Immature natural killer cell (primary cell): ENCODE results near the gene CCDC92B. TPM values are rescaled to one million over a fixed set of nuclear protein-coding genes. Genes with fewer than 3 reads are reported as not detected.
"Not testable (repeated sequence)": the region's sequence is repeated elsewhere in the genome, so short reads cannot be mapped to it uniquely, and the experiment has no call there.

Experiments used
- DNase-seq, 3 donors: peaks; one replicate each; pipeline ENCODE4 v3.0.0; 2022; ENCODE audit warnings: mixed read lengths in 1 of 3
- H3K27ac Mint-ChIP-seq, 6 donors: one replicate each; pipeline ENCODE4 v1.8.0; 2020; ENCODE audit warnings: mixed read lengths in 6 of 6, mild to moderate bottlenecking in 5 of 6, inconsistent platforms in 4 of 6, moderate library complexity in 3 of 6
- H3K27me3 Mint-ChIP-seq, 3 donors: one replicate each; pipeline ENCODE4 v1.8.0; 2020 to 2021; ENCODE audit warnings: low read depth in 3 of 3, mild to moderate bottlenecking in 3 of 3, mixed read lengths in 3 of 3, moderate library complexity in 3 of 3, inconsistent platforms in 1 of 3
- H3K36me3 Mint-ChIP-seq, 3 donors: one replicate each; pipeline ENCODE4 v1.8.0; 2020; ENCODE audit warnings: mixed read lengths in 3 of 3, inconsistent platforms in 2 of 3, mild to moderate bottlenecking in 2 of 3
- H3K4me1 Mint-ChIP-seq, 2 donors: one replicate each; pipeline ENCODE4 v1.8.0; 2020; ENCODE audit warnings: inconsistent platforms in 2 of 2, mild to moderate bottlenecking in 2 of 2, mixed read lengths in 2 of 2, moderate library complexity in 1 of 2
- H3K4me3 Mint-ChIP-seq, 5 donors: one replicate each; pipeline ENCODE4 v1.8.0; 2020; ENCODE audit warnings: mild to moderate bottlenecking in 5 of 5, mixed read lengths in 5 of 5, inconsistent platforms in 3 of 5, moderate library complexity in 3 of 5
- H3K9me3 Mint-ChIP-seq, 6 donors: one replicate each; pipeline ENCODE4 v1.8.0; 2020; ENCODE audit warnings: mild to moderate bottlenecking in 6 of 6, mixed read lengths in 6 of 6, inconsistent platforms in 4 of 6, moderate library complexity in 3 of 6
- polyA plus RNA-seq, 3 donors: library from polyadenylated mRNA; unstranded; fragments of 300-500 nt; fragmentation: Illumina TruSeq; gene quantifications; one replicate each; pipeline ENCODE4 v1.2.3, GENCODE V29; 2021

CCDC92B gene
- polyA plus RNA-seq, 3 donors from 2014 or later: not detected

DNA sequence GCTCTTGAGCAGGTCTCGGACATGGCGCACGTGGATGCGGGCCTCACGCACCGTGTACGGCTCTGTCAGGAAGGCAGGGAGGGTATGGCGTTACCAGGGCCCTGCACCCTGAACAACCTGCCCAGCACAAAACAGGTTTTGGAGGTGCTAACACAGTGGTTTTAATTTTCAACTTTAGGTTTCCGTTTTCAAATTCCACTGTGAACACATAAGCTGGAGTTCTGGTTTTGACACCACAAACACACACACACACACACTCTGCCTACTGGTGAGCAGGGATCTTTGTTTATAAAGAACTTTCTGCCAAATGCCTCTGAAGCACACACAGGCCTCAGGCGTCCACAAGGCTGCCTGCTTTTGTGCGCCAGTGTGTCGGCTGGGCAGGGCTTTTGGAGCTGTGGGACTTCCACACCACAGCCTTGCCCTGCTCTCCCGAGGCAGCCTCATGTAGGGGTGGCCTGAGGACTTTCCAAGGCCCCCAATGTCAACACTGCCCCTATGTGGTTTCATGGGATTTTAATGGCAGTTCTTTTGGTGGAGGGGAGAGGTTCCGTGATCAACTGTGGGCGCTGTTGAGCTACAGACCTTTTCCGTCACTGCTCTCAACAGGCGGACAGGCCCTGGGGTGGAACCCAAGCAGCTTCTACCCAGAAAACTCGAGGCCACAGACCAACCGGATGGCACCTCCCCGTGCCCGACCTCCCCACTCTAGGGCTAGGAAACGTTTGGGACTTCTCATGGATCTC lies 47.3 kb downstream of the CCDC92B start:
- DNase-seq: no peak
- Mint-ChIP-seq H3K36me3 (peaks cover 0 to 7% (median 0%) of the 10 kb centered on the region in 3 donors), H3K27me3 (peaks cover 0 to 4% (median 2%) of the 10 kb centered on the region in 3 donors), H3K4me3 (peak overlapping the region in 3 of 5 donors; percentile 21 to 40 (median 30)), H3K4me1 (peaks cover 10 to 15% of the 10 kb centered on the region in 2 donors), H3K27ac (peak overlapping the region in 3 of 6 donors; percentile 28 to 60 (median 49)), H3K9me3 (no peaks in the 10 kb centered on the region)

DNA sequence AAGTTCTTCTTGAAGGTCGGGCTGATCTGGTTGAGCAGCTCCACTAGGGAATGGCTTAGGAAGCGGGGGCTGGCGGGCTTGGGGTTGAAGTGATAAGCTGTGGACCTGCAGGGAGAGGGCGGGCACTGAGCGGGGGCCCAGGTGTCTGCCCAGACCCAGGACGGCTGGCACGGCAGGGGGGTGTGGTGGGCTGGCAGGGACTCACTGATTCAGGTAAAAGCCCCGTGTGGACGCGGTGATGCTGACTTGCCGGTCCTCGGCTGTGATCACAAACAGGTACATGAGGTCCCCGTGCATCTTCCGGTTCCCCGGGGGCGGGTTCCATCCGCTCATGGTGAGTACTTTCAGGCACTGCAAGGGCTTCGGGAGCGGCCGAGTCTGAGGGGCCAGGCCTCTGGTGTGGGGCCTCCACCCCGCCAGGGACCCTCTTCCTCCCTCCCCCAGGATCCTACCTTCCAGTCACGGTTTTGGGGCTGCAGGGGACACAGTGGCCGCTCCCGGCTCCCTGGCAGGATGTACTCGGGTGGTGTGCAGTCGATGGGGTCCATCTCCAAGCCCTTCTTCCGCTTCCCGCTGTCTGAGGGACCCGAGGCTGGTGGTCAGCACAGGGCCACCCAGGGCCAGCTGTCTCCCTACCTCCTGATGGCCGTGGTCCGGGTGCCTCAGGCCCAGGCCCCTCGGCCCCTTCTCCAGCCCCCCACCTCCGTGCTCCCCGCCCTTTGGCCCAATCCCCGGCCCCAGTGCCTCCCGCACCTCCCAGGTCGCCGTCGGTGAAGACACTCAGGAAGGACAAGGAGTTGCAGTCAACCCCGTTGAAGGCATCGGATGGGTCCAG lies 48.1 kb downstream of the CCDC92B start:
- Mint-ChIP-seq H3K4me1 (peaks cover 10 to 15% of the 10 kb centered on the region in 2 donors), H3K27me3 (peaks cover 0 to 4% (median 2%) of the 10 kb centered on the region in 3 donors), H3K9me3 (no peaks in the 10 kb centered on the region), H3K4me3 (no peak overlapping the region), H3K27ac (peak overlapping the region in 1 of 6 donors; percentile 60), H3K36me3 (peaks cover 0 to 7% (median 0%) of the 10 kb centered on the region in 3 donors)
- DNase-seq: no peak

DNA sequence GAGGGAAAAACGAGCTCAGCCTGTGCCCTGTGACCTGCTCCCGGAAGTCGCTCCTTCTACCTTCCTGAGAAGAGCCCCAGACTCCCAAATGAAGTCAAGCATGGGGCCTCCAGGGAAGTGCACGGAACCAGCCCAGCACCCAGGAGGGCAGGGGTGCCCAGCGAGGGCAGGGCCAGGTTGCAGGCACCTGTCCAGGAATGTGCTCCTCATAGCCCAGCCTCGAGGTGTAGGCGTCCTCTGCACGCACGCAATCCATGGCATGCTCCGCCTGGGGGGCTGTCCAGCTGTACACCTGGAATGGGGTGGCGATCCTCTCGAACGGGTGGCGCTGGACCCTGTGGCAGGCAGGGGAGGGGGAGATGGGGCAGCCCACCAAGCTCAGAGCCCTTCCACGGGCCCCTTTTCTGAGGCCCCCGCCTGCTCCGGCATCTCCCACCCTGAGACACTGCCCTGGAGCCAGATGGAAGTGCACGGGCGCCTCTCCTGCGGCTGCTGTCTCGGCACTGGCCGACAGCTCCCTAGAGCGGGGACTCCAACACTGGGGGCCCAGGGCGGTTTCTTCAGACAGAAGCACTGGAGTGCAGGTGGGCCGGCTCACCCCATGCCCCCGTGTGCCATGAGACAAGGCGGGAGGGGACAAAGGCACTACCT lies 48.8 kb downstream of the CCDC92B start:
- Mint-ChIP-seq H3K4me3 (no peak overlapping the region), H3K9me3 (no peaks in the 10 kb centered on the region), H3K4me1 (peaks cover 10 to 13% of the 10 kb centered on the region in 2 donors), H3K36me3 (peaks cover 0 to 7% (median 0%) of the 10 kb centered on the region in 3 donors), H3K27ac (no peak overlapping the region), H3K27me3 (peaks cover 0 to 4% (median 2%) of the 10 kb centered on the region in 3 donors)
- DNase-seq: no peak

DNA sequence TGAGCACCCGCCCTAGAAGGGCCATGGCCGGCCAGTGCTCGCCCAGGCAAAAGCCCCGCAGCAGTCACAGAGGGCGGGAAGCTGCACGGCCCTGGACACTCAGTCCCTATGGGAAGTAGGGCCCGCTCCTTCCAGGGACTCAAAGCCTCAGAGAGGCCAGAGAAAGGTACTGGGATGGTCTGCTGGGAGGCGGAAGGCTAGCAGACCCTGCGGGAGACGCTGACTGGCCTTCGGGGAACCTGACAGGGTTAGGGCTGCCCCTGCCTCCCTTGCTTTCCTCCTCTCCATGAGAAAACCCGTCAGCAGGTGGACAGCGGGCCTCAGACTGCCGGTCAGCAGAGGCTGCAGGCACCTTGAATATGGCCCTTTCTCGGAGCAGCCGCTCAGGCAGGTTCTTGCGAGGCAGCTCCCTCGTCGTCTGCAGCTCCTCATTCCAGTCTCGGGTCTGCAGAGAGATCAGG lies 49.4 kb downstream of the CCDC92B start:
- Mint-ChIP-seq H3K27me3 (peaks cover 0 to 4% (median 2%) of the 10 kb centered on the region in 3 donors), H3K4me1 (peaks cover 8 to 10% of the 10 kb centered on the region in 2 donors), H3K9me3 (no peaks in the 10 kb centered on the region), H3K36me3 (peaks cover 0 to 7% (median 0%) of the 10 kb centered on the region in 3 donors), H3K27ac (no peak overlapping the region), H3K4me3 (no peak overlapping the region)
- no peak for DNase-seq

DNA sequence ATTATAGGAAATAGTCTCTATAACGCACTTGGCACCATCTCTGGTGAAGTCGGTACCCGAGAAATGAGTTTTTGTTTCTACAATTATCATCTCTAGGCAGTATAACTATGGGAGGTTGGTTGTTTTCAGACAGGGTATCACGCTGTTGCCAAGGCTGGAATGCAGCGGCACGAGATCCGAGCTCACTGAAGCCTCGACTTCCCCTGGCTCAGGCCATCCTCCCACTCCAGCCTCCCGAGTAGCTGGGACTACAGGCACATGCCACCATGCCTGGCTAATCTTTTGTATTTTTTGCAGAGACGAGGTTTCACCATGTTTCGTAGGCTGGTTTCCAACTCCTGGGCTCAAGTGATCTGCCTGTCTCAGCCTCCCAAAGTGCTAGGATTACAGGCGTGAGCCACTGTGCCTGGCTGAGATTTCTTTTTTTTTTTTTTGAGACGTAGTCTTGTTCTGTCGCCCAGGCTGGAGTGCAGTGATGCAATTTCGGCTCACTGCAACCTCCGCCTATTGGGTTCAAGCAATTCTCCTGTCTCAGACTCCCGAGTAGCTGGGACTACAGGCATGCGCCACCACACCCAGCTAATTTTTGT lies 50.1 kb downstream of the CCDC92B start:
- H3K36me3 Mint-ChIP-seq, H3K27me3 Mint-ChIP-seq, H3K27ac Mint-ChIP-seq, H3K4me3 Mint-ChIP-seq, DNase-seq, H3K9me3 Mint-ChIP-seq: not testable (repeated sequence)
- H3K4me1 Mint-ChIP-seq: peaks cover 8 to 11% of the 10 kb centered on the region in 2 donors

DNA sequence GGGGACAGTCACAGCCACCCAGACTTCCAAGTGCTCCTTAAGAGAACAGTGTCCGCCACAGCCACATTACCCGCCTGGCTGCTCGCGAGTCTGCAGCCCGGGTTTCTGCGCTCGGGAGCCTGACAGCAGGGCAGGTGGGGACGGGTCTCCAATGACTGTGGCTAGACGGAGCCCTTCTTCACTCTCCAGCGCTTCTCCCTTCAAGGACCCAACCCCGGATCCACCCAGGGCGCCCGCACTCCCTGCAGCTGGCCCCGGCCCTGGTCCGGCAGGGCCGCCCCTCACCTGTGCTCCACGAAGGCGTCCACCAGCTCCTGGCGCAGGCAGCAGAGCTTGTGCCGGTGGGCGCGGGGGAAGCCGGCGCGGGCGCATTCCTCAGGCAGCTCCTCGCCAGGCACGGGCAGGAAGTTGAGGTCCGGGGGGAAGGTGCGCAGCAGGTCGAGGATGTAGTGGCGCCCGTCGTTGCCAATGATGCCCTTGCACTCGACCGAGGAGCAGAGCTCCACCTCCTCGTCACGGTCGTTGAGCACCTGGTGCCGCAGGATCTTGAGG lies 51.8 kb downstream of the CCDC92B start:
- H3K27me3 Mint-ChIP-seq: peaks cover 0 to 2% (median 0%) of the 10 kb centered on the region in 3 donors
- peaks cover 14 to 19% of the 10 kb centered on the region in 2 donors for H3K4me1 Mint-ChIP-seq
- H3K27ac Mint-ChIP-seq: no peak overlapping the region
- no peak for DNase-seq
- peaks cover 0 to 6% (median 0%) of the 10 kb centered on the region in 3 donors for H3K36me3 Mint-ChIP-seq
- H3K4me3 Mint-ChIP-seq: no peak overlapping the region
- no peaks in the 10 kb centered on the region for H3K9me3 Mint-ChIP-seq

DNA sequence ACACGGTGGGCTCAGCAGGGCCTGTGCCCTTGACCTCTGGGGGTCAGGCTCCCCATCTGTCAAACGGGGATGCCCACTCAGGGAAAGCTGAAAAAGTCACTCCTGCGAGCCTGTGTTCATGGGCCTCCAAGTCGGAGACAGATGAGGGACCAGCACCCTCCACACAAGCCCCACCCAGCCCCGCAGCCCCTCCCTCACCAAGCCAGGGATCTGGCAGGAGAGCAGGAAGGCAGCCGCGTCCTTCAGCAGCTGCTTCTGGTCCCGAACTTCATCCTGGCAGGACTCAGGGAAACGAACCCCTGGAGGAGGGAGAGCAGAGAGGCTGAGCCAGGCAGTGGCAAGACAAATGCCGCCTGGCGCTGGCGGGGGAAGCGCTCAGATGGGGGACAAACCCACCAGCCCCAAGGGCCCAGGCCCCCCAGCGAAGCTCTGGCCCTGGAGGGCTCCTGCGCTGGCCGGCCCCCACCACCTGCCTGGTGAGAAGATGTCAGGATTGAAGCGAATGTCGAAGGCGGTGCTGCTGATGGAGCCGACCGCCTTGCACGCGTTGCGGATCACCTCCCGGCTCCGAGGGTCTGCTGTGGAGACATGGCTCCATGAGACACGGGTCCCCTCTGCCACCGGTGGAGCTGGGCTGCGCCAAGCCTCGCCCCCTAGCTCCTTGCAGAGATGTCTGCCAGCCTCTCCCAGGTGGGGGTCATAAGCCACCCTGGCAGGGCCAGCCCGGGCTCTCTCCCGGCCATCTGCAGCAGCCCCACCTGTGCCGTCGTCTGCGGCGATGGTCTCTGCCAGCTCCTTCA lies 53.3 kb downstream of the CCDC92B start:
- Mint-ChIP-seq H3K9me3 (no peaks in the 10 kb centered on the region), H3K36me3 (no peaks in the 10 kb centered on the region), H3K27me3 (no peaks in the 10 kb centered on the region), H3K27ac (no peak overlapping the region), H3K4me3 (no peak overlapping the region), H3K4me1 (peaks cover 6 to 10% of the 10 kb centered on the region in 2 donors)
- DNase-seq: no peak

DNA sequence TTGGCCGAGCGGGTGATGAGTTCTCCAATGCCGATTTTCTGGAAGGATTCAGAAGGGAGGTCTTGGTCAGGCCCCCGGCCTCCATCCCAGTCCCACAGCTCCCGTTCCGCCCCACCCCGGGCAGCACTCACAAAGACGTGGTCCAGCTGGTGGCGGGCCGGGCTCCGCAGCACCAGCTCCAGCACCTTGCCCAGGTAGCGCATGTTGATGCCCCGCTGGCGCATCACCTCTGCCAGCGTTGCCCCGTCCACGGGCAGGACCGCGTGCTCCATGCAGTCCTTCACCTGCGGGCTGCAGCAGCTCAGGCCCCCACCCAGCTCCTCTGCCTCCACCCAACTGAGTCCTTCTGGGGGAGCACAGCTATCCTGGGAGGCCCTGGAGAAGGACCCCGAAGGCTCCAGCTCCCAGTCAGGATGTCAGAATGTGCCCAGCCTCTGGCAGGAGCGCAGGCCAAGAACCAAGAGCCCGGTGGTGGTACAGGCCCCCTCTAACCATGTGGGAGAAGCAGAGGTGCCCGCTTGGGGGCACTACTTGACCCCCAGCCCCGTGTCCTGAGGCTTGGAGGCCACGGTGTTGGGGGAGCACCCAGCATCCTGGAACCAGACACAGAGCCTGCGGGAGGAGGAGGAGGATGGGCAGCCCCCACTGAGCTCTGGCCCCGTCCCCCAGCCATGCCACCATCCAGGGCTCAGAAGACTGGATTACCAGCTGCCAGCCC lies 54.0 kb downstream of the CCDC92B start:
- no peaks in the 10 kb centered on the region for H3K27me3 Mint-ChIP-seq
- H3K36me3 Mint-ChIP-seq: no peaks in the 10 kb centered on the region
- peaks cover 6 to 10% of the 10 kb centered on the region in 2 donors for H3K4me1 Mint-ChIP-seq
- H3K9me3 Mint-ChIP-seq: no peaks in the 10 kb centered on the region
- DNase-seq: no peak
- H3K4me3 Mint-ChIP-seq: no peak overlapping the region
- H3K27ac Mint-ChIP-seq: no peak overlapping the region

DNA sequence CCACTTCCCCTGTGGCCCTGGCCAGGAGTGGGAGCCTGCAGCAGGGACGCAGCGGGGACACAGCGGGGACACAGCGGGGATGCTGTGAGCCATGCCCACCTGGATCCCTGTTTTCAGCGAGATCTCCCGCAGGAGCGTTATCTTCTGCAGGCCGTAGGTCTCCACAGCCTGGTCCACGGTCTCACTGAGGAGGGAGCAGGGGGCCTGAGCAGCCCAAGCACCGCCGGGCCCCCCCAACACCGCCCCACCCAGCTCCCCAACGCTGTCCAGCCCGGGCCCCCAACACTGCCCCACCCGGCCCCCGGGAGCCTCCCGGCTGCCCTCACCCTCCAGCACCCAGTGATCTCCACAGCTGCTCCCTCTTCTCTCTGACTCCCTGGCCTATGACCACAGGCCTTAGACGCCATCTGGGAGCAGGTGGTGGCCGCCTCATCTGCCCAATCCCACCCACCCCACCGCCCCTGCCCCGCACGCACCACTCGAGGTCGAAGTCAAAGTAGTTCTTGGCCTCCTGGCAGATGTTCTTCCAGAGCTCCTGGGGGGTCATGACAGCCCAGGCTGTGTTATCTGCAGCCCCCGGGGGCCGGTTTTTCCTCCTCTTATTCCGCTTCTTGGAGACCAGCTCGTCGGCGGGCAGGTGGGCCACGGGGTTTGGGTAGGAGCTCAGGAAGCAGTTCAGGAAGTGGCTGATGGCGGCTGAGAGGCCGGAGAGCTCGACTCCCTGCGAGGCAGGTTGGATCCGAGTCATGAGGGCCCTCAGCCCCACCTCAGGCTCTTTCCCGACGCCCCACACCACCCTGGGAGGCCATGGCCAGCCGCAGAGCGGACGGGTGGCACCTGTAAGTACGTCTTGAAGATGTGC lies 54.8 kb downstream of the CCDC92B start:
- H3K27ac Mint-ChIP-seq: peak overlapping the region in 2 of 6 donors; percentile 30 to 65
- H3K9me3 Mint-ChIP-seq: no peaks in the 10 kb centered on the region
- H3K4me3 Mint-ChIP-seq: peak overlapping the region in 2 of 5 donors; percentile 27 to 54
- H3K4me1 Mint-ChIP-seq: peaks cover 6 to 10% of the 10 kb centered on the region in 2 donors
- DNase-seq: no peak
- peaks cover 0 to 2% (median 0%) of the 10 kb centered on the region in 3 donors for H3K27me3 Mint-ChIP-seq
- no peaks in the 10 kb centered on the region for H3K36me3 Mint-ChIP-seq

DNA sequence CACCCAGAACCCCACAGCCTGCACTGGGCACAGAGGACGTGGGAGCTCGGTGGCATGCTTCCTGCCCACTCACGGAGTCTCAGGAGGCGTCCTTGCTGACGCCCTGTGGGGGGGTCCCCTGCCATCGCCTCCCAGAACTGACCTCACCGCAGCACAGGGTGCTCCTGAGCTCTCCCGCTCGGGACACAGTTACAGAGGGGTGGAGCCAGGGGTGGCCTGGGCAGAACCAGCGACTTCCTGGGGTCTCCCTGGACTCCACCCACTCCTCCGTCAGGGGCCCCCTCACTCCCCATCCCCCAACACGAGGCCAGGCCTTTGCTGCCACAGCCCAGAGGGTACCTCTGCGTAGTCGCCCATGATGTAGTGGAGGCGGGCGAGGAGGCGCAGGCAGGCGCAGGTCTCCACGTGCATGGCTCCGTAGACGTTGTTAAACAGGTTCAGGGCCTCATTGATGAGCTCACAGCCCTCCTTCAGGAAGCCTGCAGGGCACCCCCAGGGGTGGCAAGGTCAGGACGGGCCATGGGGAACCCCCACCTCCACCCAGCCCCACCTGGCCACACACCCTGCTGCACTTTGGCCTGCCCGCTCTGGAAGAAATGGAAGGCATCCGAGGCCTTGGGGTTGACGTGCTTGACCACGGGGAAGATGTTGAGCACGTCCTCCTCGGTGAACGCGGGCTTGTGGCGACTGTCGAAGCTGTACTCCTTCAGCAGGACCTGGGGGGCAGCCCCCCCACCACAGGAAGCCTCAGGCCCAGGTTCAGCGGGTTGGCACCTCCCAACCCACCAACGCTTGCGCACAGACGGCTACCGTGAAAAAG lies 55.7 kb downstream of the CCDC92B start:
- Mint-ChIP-seq H3K4me3 (peak overlapping the region; percentile 4 to 73 (median 66)), H3K36me3 (no peaks in the 10 kb centered on the region), H3K27me3 (peaks cover 3 to 7% (median 5%) of the 10 kb centered on the region in 3 donors), H3K27ac (peak overlapping the region in 4 of 6 donors; percentile 24 to 65 (median 38)), H3K9me3 (no peaks in the 10 kb centered on the region), H3K4me1 (peaks cover 6 to 16% of the 10 kb centered on the region in 2 donors)
- DNase-seq: peak; percentile 64 to 73 (median 66)

DNA sequence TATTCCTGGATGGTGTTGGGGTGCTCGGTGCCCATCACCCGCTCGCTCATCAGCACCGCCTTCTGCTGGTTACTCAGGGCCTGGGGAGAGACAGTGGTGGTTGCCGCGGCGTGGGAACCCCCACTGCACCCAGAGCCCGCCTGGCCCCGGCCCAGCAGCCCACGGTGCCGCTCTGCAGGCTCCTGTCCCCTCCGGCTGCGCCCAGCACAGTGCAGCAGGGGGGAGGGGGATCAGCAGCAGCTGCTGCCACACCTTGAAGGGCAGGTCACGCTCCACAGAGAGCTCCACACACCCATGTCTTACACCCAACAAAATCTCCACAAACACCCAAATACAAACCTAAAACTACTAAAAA lies 56.7 kb downstream of the CCDC92B start:
- no peaks in the 10 kb centered on the region for H3K9me3 Mint-ChIP-seq
- H3K4me1 Mint-ChIP-seq: peaks cover 6 to 20% of the 10 kb centered on the region in 2 donors
- peaks cover 3 to 7% (median 5%) of the 10 kb centered on the region in 3 donors for H3K27me3 Mint-ChIP-seq
- no peak for DNase-seq
- H3K36me3 Mint-ChIP-seq: no peaks in the 10 kb centered on the region
- H3K27ac Mint-ChIP-seq: peak overlapping the region in 1 of 6 donors; percentile 45
- peak overlapping the region in 1 of 5 donors; percentile 73 for H3K4me3 Mint-ChIP-seq
